HK-2 (cell line): ENCODE measurements around the gene TELO2.

Experiments
- DNase-seq: peaks from one replicate; pipeline ENCODE4 v3.0.0-alpha.2; 2018; ENCODE audit not compliant: unreplicated experiment

Gene TELO2

DNA sequence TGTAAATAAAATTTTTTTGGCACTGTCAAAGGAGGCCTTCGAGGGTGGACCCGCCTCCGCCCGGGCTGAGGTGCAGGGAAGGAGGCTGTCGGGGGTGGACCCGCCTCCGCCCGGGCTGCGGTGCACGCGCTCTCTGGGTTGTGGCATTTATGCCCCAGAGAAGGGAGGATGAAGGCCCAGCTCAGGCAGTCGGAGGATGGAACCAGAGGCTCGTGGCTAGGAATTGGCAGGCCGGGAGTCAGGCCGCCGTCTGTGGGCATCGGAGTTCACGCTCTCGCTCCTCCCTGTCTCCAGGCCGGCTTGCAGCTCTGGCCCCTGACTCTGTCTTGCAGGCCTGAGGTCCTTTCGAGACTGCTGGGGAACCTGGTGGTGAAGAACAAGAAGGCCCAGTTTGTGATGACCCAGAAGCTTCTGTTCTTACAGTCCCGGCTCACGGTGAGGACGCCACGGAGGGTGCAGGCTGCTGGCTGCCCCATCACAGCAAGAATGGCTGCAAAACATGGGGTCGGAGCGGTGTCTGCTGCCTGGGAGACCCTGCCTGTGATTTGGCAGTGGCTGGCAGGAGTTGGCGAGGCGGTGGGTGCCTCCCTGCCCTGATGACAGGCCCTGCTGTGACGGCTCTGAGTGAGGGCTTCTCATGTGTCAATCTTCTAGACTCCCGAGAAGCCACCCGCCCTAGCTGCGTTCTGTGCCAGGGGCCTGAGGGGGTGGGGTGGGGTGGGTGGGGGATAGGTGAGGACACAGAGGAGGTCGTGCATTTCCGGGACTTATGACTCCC, 5.9 kb downstream of the TELO2 start:
- no peak for DNase-seq

DNA sequence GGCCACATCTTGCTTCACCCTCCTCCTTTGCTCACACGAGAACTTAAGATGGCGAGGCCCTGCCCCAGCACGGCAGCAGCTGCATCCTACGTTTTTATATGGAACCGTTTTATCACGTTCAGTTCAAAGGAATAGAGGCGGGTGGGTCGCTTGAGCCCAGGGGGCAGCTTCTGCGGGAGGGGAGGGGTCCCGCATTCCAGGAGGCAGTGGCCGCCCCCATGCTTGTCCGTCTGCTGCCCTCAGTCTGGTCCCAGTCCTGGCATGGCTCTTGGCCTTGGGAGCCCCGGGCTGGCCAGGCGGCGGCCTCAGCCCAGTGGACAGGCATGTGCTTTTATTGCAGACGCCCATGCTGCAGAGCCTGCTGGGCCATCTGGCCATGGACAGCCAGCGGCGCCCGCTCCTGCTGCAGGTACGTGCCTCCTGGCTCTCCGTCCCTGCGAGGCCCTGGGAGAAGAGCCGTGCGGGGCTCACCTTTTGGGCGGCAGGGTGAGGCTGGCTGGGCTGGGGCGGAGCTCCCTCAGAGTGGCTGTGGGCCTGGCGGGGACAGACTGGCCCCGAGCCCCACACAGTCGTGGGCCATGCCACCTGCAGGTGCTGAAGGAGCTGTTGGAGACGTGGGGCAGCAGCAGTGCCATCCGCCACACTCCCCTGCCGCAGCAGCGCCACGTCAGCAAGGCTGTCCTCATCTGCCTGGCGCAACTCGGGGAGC, 6.8 kb downstream of the TELO2 start:
- DNase-seq = no peak

DNA sequence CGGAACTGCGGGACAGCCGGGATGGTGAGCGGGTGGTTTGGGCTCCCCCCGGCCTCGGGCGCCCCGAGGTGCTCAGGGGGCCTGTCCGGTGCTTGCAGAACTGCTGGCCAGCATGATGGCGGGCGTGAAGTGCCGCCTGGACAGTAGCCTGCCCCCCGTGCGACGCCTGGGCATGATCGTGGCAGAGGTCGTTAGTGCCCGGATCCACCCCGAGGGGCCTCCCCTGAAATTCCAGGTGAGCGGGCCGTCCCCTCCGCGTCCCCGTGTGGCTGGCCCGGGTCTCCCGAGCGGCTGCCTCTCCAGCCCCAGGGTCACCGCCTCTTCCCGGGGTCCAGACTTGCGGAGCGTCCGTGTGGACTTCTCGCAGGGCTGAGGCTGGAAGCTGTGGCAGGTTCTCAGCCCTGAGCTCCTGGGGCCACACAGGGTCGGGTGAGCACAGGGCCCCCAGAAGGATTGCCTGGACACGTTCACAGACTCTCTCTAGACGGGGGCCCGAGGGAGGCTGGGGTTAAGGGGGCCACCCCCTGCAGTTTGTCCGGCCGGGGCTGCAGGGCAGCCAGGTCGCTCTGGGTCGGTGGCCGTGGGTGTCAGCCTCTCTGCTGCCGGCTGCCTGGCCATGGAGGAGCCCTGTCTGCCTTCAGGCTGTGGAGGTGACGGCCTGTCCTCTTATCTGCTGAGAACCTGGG, 7.4 kb downstream of the TELO2 start:
- no peak for DNase-seq

DNA sequence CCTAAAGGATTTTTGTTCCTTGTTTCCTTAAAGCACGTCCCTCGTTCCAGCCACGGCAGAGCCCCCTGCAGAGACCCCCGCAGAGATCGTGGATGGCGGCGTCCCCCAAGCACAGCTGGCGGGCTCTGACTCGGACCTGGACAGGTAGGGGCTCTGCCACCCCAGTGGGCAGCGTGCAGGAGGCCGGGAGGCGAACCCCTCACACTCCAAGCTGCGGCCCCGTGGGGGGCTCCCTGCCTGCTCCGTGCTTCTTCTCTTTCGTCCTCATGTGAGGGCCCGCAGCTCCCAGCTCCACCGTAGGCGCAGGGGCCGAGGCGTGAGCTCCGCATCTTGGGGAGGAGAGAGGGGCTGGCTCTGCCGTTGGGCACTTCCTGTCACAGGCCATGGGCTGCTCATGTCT, 8.5 kb downstream of the TELO2 start:
- DNase-seq = no peak

DNA sequence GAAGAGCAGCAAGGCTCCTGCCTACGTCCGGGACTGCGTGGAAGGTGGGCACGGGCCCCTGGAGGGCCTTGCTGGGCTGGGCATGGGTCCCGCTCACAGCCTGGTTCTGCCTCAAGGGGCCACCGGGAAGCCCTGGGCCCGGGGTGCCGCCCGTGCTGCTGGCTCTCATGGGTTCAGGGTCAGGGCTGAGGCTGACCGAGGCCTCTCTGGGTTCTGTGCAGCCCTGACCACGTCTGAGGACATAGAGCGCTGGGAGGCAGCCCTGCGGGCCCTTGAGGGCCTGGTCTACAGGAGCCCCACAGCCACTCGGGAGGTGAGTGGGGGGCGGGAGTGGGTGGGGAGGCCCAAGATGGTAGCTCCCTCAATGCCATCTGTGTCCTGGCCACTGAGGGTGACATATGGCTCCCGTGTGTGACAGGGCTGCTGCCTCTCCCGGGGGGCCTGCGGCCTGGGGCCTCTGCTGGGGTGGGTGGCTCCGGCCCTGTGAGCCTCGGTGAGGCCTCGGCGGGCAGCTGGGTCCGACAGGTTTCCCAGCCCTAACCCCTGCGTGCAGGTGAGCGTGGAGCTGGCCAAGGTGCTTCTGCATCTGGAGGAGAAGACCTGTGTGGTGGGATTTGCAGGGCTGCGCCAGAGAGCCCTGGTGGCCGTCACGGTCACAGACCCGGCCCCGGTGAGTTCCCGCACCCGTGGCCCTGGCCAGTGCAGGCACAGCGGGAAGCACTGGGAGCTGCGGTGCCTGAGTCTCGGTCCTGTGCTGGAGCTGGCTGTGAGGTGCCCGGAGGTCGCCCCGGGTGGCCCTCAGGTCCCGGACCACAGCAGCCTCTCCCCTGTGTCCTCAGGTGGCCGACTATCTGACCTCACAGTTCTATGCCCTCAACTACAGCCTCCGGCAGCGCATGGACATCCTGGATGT, 9.2 kb downstream of the TELO2 start:
- DNase-seq = no peak

DNA sequence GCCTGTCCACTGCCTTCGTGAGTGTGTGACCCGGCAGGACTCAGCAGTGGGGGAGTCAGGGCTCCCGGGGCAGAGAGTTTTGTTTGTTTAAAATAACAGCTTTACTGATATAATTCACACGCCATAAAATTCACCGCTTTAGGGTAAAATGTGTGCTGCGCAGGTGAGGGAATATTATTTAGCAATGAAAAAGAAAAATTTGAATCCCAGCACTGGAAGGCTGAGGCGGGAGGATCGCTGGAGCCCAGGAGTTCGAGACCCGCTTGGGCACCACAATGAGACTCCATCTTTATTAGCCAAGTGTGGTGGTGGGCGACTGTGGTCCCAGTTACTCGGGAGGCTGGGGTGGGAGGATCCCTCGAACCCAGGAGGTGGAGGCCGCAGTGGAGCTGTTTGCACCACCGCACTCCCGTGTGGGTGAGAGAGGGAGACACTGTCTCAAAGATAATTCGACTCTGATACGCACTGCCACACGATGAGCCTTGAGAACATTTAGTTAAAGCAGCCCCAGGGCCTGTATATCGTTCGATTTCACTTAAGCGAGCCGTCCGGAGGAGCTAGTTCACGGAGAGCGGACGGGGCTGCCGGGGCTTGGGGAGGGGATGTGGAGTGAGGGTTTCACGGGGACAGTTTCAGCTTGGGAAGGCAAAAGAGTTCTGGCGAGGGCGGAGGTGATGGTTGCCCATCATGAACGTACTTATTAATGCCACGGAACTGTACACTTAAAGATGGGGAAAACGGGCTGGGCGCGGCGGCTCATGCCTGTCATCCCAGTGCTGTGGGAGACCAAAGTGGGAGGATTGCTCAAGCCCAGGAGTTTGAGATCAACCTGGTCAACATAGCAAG, 10.2 kb downstream of the TELO2 start:
- DNase-seq = no peak

GRCh38 chr16:1505073-1505844, 12.1 kb downstream of the TELO2 start:
- no peak for DNase-seq

DNA sequence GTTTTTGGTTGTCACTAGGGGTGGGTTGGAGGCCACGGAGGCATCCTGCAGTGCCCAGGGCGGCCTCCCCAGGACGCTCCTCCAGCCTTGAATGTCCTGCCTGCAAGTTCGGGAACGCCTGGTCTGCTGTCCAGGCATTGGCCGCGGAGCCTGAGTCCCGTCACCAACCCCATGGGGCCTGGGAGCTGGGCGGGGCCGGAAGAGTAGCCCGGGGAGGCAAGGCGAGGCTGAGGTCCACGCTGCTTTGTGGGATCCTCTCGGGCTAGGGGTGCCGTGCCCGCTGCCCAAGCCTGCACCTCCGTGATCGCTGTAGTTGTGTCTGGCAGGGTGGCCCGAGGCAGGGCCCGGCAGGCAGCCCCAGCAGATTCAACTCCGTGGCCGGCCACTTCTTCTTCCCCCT, 12.8 kb downstream of the TELO2 start:
- DNase-seq = no peak

DNA sequence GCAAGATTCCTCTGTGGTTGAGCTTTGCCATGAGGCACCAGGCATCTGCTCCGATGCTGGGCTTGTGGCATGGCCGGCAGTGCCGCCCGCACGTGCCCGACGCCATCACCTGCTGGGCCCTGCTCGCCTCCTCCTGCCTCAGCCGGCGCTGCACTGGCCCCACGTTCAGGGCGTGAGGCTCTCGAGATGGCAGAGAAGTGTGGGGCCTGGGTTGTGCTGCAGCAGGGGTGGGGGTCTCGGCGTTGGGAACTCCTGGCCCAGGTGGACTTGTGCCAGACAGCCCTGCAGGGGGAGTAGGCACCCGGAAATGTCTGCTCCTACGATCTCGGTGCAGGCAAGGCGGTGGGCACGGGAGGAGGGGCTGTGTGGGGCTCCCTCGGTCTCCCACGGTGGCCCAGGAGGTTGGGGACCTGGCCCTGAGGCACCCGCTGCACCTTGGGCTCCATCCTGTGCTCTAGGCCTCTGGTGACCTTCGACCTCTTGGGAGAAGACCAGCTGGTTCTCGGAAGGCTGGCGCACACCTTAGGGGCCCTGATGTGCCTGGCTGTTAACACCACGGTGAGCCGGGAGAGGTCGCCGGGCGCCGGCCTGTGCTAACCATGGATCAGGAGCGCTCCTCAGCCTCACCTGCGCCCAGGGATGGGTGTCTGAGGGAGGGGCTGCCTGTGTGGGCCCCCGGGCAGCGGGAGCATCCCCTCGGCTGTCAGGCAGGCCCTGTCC, 13.5 kb downstream of the TELO2 start:
- no peak for DNase-seq

- no peak for DNase-seq
Measured at GRCh38 chr16:1508494-1509187, 15.5 kb downstream of the TELO2 start.

DNA sequence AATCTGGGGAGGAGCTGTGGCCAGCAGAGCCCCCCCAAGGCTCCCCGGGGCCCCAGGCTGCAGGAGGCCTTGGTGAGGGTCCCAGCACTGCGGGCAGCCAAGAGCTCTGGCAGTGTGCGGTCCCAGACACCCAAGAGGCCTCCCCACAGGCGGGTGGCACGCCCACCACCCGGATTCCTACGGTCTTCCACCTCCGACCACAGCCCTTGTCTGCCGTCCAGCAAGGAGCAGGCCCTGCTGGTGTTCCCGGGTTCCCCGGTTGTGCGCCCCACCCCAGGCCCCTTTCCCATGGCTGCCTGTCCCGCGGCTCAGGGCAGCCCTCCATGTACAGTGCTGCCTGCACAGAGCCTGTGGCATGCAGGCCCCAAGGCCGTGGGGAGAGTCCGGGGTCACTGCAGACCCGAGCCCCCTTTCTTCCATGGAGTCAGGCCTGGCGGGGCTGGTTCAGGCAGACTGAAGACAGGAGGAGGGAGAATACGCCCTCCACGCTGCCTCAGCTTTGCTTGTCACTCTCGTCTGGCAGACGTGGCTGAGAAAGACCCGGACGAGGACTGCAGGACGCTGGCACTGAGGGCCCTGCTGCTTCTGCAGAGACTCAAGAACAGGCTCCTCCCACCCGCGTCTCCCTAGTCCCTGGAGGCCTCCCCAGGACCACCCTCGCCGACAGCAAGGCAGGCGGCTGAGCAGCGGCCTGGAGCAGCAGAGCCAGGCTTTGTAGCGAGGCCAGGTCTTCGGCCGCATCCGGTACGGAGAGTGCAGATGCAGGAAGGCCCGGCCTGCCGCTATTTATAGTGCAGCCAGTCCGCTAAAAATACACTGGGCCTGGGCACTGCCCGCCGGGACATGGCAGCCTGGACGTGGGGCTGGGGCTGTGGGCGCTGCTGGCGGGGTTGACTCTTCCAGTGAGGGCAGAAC, 16.4 kb downstream of the TELO2 start:
- no peak for DNase-seq

DNA sequence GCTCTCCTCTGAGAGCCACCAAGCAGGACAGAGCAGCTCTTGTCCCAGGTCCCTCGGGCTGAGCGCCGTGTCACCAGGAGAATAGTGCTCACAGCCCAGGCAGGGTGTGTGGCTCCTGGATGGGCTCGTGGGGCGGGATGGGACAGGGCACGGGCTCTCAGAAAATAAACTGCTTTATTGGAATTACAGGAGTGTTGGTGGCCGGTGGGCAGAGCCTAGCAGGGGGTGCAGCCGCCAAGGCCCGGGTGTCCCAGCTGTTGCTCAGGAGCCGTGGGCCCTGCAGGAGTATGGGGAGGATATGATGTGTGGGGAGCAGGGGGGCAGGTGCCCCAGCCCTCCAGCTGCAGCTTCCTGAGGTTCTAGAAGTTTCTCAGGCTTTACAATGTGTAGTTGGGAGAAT, 17.1 kb downstream of the TELO2 start:
- DNase-seq = no peak

GRCh38 chr16:1510941-1511351, 17.8 kb downstream of the TELO2 start:
- no peak for DNase-seq

GRCh38 chr16:1511662-1512569, 18.8 kb downstream of the TELO2 start:
- DNase-seq = no peak

GRCh38 chr16:1512774-1513173, 19.6 kb downstream of the TELO2 start:
- no peak for DNase-seq

DNA sequence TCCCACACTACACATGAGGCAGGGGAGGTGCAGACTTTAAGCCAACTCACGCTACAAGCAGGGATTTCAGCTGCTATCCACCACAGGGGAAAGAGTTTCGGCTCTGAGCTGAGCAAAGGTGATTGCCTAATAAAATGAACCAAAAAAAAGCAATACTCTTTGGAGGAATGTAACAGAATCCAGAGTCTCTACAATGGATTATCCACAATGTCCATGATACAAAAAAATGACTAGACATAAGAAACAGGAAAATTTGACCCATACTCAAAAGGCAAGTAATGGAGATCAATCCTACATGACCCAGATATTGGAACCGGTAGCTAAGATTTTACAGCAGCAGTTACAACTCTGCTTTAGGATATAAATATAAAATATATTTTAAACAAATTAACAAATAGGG, 21.3 kb downstream of the TELO2 start:
- DNase-seq = no peak
